ENCODE measurements around the gene PALM. TPM values are rescaled to one million over a fixed set of nuclear protein-coding genes. Genes with fewer than 3 reads are reported as not detected.

PALM gene
- polyA plus RNA-seq, 1 donor: 29.2 TPM

DNA sequence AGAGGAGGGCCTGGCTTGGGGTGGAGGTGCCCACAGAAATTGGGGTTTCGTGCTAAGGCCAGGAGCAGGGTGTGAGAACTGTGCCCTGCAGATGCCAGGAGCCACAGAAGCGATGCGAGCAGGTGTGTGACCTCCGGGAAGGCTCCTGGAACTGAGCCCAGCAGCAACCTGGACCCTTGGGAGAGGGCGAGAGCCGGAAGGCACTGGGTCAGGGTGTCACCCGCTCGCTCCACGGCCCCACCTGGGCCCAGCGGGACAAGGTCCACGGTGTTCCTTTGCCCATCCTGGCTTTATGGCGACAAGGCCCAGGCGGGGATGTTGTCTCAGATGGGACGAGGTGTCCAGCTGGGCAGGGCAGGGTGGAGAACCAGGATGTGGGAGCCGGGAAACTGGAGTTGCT lies 46.3 kb downstream of the PALM start:
- Histone ChIP-seq H3K4me1 (ENCODE audit: control insufficient read depth, insufficient read depth, low read length) (peaks cover 38% of the 10 kb centered on the region), H3K36me3 (ENCODE audit: control insufficient read depth, insufficient read depth, low read length) (peaks cover 42% of the 10 kb centered on the region), H3K9me3 (ENCODE audit: control insufficient read depth, low read depth, low read length) (peaks cover 27% of the 10 kb centered on the region), H3K27me3 (ENCODE audit: control insufficient read depth, insufficient read depth, low read length) (no peaks in the 10 kb centered on the region), H3K4me3 (ENCODE audit: low read length) (no peak overlapping the region), H3K27ac (ENCODE audit: low read length) (peak overlapping the region; percentile 99)
- no CpG with 5 or more reads among the region's 15 CpGs for WGBS (ENCODE audit: insufficient coverage, low lambda C conversion rate)
- DNase-seq: peak; percentile 73 to 86

DNA sequence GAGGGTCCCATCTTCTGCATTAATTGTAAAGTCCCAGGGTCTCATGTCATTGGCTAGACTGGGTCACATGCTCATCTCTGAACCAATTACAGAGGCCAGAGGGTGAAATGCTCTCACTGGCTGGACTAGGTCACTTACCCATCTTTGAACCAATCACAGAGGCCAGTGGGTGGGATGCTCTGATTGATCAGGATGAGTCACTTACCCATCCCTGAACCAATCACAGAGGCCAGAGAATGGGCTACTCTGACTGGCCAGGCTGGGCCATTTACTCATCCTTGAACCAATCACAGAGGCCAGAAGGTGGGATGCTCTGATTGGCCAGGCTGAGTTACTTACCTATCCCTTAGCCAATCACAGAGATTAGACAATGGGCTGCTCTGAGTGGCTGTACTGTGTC lies 47.5 kb downstream of the PALM start:
- no peak overlapping the region for H3K4me3 ChIP-seq (ENCODE audit: low read length)
- peaks cover 22% of the 10 kb centered on the region for H3K9me3 ChIP-seq (ENCODE audit: control insufficient read depth, low read depth, low read length)
- peak in 1 of 2 donors; percentile 43 for DNase-seq
- H3K36me3 ChIP-seq (ENCODE audit: control insufficient read depth, insufficient read depth, low read length): peaks cover 50% of the 10 kb centered on the region
- H3K4me1 ChIP-seq (ENCODE audit: control insufficient read depth, insufficient read depth, low read length): peaks cover 33% of the 10 kb centered on the region
- H3K27me3 ChIP-seq (ENCODE audit: control insufficient read depth, insufficient read depth, low read length): no peaks in the 10 kb centered on the region
- H3K27ac ChIP-seq (ENCODE audit: low read length): peak overlapping the region; percentile 99

DNA sequence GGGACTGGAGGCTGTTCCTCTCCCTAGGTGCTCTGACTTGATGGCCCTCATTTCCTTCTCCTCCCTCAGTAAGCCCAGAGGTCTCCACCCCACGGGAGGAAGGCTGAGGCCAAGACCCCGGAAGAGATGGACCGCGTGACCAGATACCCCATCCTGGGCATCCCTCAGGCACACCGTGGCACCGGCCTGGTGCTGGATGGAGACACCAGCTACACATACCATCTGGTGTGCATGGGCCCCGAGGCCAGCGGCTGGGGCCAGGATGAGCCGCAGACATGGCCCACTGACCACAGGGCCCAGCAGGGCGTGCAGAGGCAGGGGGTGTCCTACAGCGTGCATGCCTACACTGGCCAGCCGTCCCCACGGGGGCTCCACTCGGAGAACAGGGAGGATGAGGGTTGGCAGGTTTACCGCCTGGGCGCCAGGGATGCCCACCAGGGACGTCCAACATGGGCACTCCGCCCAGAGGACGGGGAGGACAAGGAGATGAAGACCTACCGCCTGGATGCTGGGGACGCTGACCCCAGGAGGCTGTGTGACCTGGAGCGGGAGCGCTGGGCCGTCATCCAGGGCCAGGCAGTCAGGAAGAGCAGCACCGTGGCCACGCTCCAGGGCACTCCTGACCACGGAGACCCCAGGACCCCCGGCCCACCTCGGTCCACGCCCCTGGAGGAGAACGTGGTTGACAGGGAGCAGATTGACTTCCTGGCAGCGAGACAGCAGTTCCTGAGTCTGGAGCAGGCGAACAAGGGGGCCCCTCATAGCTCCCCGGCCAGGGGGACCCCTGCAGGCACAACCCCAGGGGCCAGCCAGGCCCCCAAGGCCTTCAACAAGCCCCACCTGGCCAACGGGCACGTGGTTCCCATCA lies 48.3 kb downstream of the PALM start:
- Histone ChIP-seq H3K9me3 (ENCODE audit: control insufficient read depth, low read depth, low read length) (peaks cover 21% of the 10 kb centered on the region), H3K27me3 (ENCODE audit: control insufficient read depth, insufficient read depth, low read length) (no peaks in the 10 kb centered on the region), H3K4me1 (ENCODE audit: control insufficient read depth, insufficient read depth, low read length) (peaks cover 31% of the 10 kb centered on the region), H3K27ac (ENCODE audit: low read length) (no peak overlapping the region), H3K4me3 (ENCODE audit: low read length) (no peak overlapping the region), H3K36me3 (ENCODE audit: control insufficient read depth, insufficient read depth, low read length) (peaks cover 56% of the 10 kb centered on the region)
- no CpG with 5 or more reads among the region's 36 CpGs for WGBS (ENCODE audit: insufficient coverage, low lambda C conversion rate)
- DNase-seq: no peak

GRCh38 chr19:757811-758668 lies 49.3 kb downstream of the PALM start:
- no peak overlapping the region for H3K4me3 ChIP-seq (ENCODE audit: low read length)
- no peak overlapping the region for H3K27ac ChIP-seq (ENCODE audit: low read length)
- WGBS (ENCODE audit: insufficient coverage, low lambda C conversion rate): no CpG with 5 or more reads among the region's 50 CpGs
- DNase-seq: no peak
- H3K9me3 ChIP-seq (ENCODE audit: control insufficient read depth, low read depth, low read length): peaks cover 20% of the 10 kb centered on the region
- peaks cover 26% of the 10 kb centered on the region for H3K4me1 ChIP-seq (ENCODE audit: control insufficient read depth, insufficient read depth, low read length)
- no peaks in the 10 kb centered on the region for H3K27me3 ChIP-seq (ENCODE audit: control insufficient read depth, insufficient read depth, low read length)
- H3K36me3 ChIP-seq (ENCODE audit: control insufficient read depth, insufficient read depth, low read length): peaks cover 64% of the 10 kb centered on the region

GRCh38 chr19:763181-763580 lies 54.4 kb downstream of the PALM start:
- DNase-seq: no peak
- Histone ChIP-seq H3K27me3 (ENCODE audit: control insufficient read depth, insufficient read depth, low read length) (no peaks in the 10 kb centered on the region), H3K9me3 (ENCODE audit: control insufficient read depth, low read depth, low read length) (peaks cover 5% of the 10 kb centered on the region), H3K4me3 (ENCODE audit: low read length) (no peak overlapping the region), H3K4me1 (ENCODE audit: control insufficient read depth, insufficient read depth, low read length) (no peaks in the 10 kb centered on the region), H3K36me3 (ENCODE audit: control insufficient read depth, insufficient read depth, low read length) (peaks cover 58% of the 10 kb centered on the region), H3K27ac (ENCODE audit: low read length) (no peak overlapping the region)
- WGBS (ENCODE audit: insufficient coverage, low lambda C conversion rate): no CpG with 5 or more reads among the region's 10 CpGs

DNA sequence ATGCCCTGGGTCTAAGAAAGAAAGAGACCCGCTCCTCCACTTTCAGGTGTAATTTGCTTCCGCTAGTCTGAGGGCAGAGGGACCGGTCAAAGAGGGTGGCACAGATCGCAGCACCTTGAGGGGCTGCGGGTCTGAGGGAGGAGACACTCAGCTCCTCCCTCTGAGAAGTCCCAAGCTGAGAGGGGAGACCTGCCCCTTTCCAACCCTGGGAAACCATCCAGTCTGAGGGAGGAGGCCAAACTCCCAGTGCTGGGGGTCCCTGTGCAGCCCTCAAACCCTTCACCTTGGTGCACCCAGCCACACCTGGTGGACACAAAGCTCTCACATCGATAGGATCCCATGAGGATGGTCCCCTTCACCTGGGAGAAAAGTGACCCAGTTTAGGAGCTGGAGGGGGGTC lies 55.1 kb downstream of the PALM start:
- H3K4me3 ChIP-seq (ENCODE audit: low read length): no peak overlapping the region
- no peak overlapping the region for H3K27ac ChIP-seq (ENCODE audit: low read length)
- WGBS (ENCODE audit: insufficient coverage, low lambda C conversion rate): no CpG with 5 or more reads among the region's 6 CpGs
- H3K9me3 ChIP-seq (ENCODE audit: control insufficient read depth, low read depth, low read length): no peaks in the 10 kb centered on the region
- no peaks in the 10 kb centered on the region for H3K4me1 ChIP-seq (ENCODE audit: control insufficient read depth, insufficient read depth, low read length)
- H3K27me3 ChIP-seq (ENCODE audit: control insufficient read depth, insufficient read depth, low read length): no peaks in the 10 kb centered on the region
- no peak for DNase-seq
- peaks cover 51% of the 10 kb centered on the region for H3K36me3 ChIP-seq (ENCODE audit: control insufficient read depth, insufficient read depth, low read length)

DNA sequence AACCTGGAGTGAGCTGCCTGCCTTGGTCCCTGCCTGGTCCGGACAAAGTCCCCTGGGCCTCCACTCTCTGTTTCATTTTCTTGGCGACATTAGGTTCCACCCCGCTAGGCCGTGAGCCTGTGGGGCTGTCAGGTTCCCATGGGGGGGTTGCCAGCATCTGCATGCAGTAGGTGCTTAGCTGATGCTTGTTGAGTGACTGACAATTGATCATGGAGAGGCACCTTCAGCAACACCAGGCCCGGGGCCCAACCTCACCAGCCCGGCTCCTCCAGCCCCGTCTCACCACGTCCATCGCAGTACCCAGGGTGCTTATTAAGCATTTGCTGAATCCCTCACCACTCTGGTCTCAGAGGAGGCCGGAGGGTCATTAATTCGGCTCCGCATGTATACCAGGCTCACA lies 55.6 kb downstream of the PALM start:
- Histone ChIP-seq H3K27ac (ENCODE audit: low read length) (peak overlapping the region; percentile 6), H3K4me1 (ENCODE audit: control insufficient read depth, insufficient read depth, low read length) (no peaks in the 10 kb centered on the region), H3K4me3 (ENCODE audit: low read length) (no peak overlapping the region), H3K36me3 (ENCODE audit: control insufficient read depth, insufficient read depth, low read length) (peaks cover 51% of the 10 kb centered on the region), H3K9me3 (ENCODE audit: control insufficient read depth, low read depth, low read length) (no peaks in the 10 kb centered on the region), H3K27me3 (ENCODE audit: control insufficient read depth, insufficient read depth, low read length) (no peaks in the 10 kb centered on the region)
- no CpG with 5 or more reads among the region's 12 CpGs for WGBS (ENCODE audit: insufficient coverage, low lambda C conversion rate)
- no peak for DNase-seq

GRCh38 chr19:765179-765738 lies 56.5 kb downstream of the PALM start:
- Histone ChIP-seq H3K9me3 (ENCODE audit: control insufficient read depth, low read depth, low read length) (no peaks in the 10 kb centered on the region), H3K4me1 (ENCODE audit: control insufficient read depth, insufficient read depth, low read length) (no peaks in the 10 kb centered on the region), H3K27me3 (ENCODE audit: control insufficient read depth, insufficient read depth, low read length) (no peaks in the 10 kb centered on the region), H3K36me3 (ENCODE audit: control insufficient read depth, insufficient read depth, low read length) (peaks cover 45% of the 10 kb centered on the region), H3K4me3 (ENCODE audit: low read length) (no peak overlapping the region), H3K27ac (ENCODE audit: low read length) (no peak overlapping the region)
- no CpG with 5 or more reads among the region's 7 CpGs for WGBS (ENCODE audit: insufficient coverage, low lambda C conversion rate)
- peak in 1 of 2 donors; percentile 41 for DNase-seq

- Histone ChIP-seq H3K4me1 (ENCODE audit: control insufficient read depth, insufficient read depth, low read length) (no peaks in the 10 kb centered on the region), H3K36me3 (ENCODE audit: control insufficient read depth, insufficient read depth, low read length) (peaks cover 20% of the 10 kb centered on the region), H3K27ac (ENCODE audit: low read length) (no peak overlapping the region), H3K4me3 (ENCODE audit: low read length) (no peak overlapping the region), H3K9me3 (ENCODE audit: control insufficient read depth, low read depth, low read length) (peaks cover 3% of the 10 kb centered on the region), H3K27me3 (ENCODE audit: control insufficient read depth, insufficient read depth, low read length) (no peaks in the 10 kb centered on the region)
- no CpG with 5 or more reads among the region's 14 CpGs for WGBS (ENCODE audit: insufficient coverage, low lambda C conversion rate)
- no peak for DNase-seq
Measured at GRCh38 chr19:768424-768823, 59.7 kb downstream of the PALM start.

- no peak overlapping the region for H3K27ac ChIP-seq (ENCODE audit: low read length)
- H3K36me3 ChIP-seq (ENCODE audit: control insufficient read depth, insufficient read depth, low read length): peaks cover 8% of the 10 kb centered on the region
- DNase-seq: no peak
- no peak overlapping the region for H3K4me3 ChIP-seq (ENCODE audit: low read length)
- no peaks in the 10 kb centered on the region for H3K27me3 ChIP-seq (ENCODE audit: control insufficient read depth, insufficient read depth, low read length)
- H3K9me3 ChIP-seq (ENCODE audit: control insufficient read depth, low read depth, low read length): peaks cover 3% of the 10 kb centered on the region
- no peaks in the 10 kb centered on the region for H3K4me1 ChIP-seq (ENCODE audit: control insufficient read depth, insufficient read depth, low read length)
- no CpG with 5 or more reads among the region's 6 CpGs for WGBS (ENCODE audit: insufficient coverage, low lambda C conversion rate)
Measured at GRCh38 chr19:769616-770015, 60.9 kb downstream of the PALM start.
